Measurements from ENCODE around the gene PLCB1. TPM values are rescaled to one million over a fixed set of nuclear protein-coding genes. Genes with fewer than 3 reads are reported as not detected.

Gene PLCB1
- total and polyA plus RNA-seq, 10 of the 15 experiments (the other 5 are each of a cell fraction or from before 2014, with no cell fraction given): 0.05 to 5.3 (median 0.17) TPM; not detected in 1

DNA sequence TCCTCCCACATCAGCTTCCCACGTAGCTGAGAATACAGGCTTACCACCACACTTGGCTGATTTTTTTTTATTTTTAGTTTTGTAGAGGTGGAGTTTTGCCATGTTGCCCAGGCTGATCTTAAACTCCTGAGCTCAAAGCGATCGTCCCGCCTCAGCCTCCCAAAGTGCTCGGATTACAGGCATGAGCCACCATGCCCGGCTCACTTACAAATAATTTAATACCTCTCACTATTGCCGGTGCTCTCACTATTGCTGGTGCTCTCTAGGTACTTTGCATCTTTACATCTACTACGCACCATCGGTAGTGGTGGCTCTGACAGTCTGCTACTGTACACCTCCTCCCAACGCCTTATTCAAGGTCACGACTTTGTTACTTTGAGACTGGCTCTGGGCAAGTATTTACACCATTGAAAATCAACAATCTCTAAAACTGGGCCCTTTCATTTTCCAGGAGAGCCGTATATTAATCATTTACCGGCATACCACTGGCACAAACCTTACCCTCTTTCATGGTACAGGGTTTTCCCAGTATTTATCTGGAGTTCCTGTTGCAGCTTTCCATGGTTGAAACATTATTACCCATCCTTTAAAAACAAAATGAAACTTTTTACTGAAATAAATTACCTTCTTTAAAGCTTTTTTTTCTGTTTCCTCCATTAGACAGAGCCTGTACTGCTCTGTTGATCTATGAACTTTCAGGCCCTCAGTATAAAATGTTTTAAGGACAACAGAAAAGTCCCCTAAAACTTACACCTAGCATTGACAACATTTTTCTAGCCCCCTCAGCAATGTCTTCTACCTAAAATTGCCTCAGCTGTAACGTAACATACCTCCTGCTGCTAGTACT, 677.3 kb downstream of the PLCB1 start:
- POLR2A ChIA-PET: no interaction called here

More for the DNA sequence above, 677.3 kb downstream of the PLCB1 start:
- RAD21 ChIA-PET (ENCODE audit: unreplicated experiment): no interaction called here
- SMC1A ChIA-PET (ENCODE audit: uncharacterized antibody, unreplicated experiment): no interaction called here
- BruUV-seq (replicated peaks): no TSS peak
- intact Hi-C loops (cut with micrococcal nuclease; ENCODE audit: unreplicated experiment): no loop called here
- H3K27me3 ChIP-seq (replicated peaks in 1 of 2; ENCODE audit: control insufficient read depth in 2 of 2, insufficient read depth in 2 of 2, low read length in 1 of 2): no peaks in the 10 kb centered on the region
- H3K4me1 ChIP-seq (ENCODE audit: control insufficient read depth, insufficient read depth, low read length): no peaks in the 10 kb centered on the region
- no peak overlapping the region for H3K4me3 ChIP-seq
- H3K9ac ChIP-seq (ENCODE audit: control insufficient read depth, insufficient read depth, low read length): no peak overlapping the region
- in situ Hi-C loops (cut with MboI): no loop called here
- H3K79me2 ChIP-seq (ENCODE audit: control insufficient read depth, insufficient read depth, low read length): no peaks in the 10 kb centered on the region
- DNase-seq (ENCODE audit: low read depth, low spot score) (no peak), FAIRE-seq (no peak), ATAC-seq (no peak)
- no peak overlapping the region for H3K4me2 ChIP-seq (ENCODE audit: control insufficient read depth, insufficient read depth)
- H2AFZ ChIP-seq (ENCODE audit: control insufficient read depth, low read depth, low read length): no peak overlapping the region
- no peak for TF ChIP-seq JUNB (IDR thresholded peaks at IDR 0.05)
- no peak for TF ChIP-seq HCFC1 (IDR thresholded peaks at IDR 0.05; ENCODE audit: low read length)
- TF ChIP-seq MYC (IDR thresholded peaks at IDR 0.05; ENCODE audit: insufficient read depth, insufficient read length, insufficient replicate concordance, low read length, severe bottlenecking): no peak
- TF ChIP-seq, protein P1, sequence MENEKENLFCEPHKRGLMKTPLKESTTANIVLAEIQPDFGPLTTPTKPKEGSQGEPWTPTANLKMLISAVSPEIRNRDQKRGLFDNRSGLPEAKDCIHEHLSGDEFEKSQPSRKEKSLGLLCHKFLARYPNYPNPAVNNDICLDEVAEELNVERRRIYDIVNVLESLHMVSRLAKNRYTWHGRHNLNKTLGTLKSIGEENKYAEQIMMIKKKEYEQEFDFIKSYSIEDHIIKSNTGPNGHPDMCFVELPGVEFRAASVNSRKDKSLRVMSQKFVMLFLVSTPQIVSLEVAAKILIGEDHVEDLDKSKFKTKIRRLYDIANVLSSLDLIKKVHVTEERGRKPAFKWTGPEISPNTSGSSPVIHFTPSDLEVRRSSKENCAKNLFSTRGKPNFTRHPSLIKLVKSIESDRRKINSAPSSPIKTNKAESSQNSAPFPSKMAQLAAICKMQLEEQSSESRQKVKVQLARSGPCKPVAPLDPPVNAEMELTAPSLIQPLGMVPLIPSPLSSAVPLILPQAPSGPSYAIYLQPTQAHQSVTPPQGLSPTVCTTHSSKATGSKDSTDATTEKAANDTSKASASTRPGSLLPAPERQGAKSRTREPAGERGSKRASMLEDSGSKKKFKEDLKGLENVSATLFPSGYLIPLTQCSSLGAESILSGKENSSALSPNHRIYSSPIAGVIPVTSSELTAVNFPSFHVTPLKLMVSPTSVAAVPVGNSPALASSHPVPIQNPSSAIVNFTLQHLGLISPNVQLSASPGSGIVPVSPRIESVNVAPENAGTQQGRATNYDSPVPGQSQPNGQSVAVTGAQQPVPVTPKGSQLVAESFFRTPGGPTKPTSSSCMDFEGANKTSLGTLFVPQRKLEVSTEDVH (IDR thresholded peaks at IDR 0.05; ENCODE audit: low read depth, partially characterized antibody): no peak
- TF ChIP-seq BCL11A (IDR thresholded peaks at IDR 0.05; ENCODE audit: low read depth, low read length): no peak
- TF ChIP-seq ZNF24 (IDR thresholded peaks at IDR 0.05): no peak
- no peak for TF ChIP-seq MXI1 (IDR thresholded peaks at IDR 0.05; ENCODE audit: low read depth, low read length)
- TF ChIP-seq SMC3 (IDR thresholded peaks at IDR 0.05; ENCODE audit: borderline replicate concordance, low read length): no peak
- CTCF ChIA-PET: no interaction called here
- no peaks in the 10 kb centered on the region for H4K20me1 ChIP-seq (ENCODE audit: control insufficient read depth, insufficient read depth)
- H3K9me3 ChIP-seq (replicated peaks; ENCODE audit: control insufficient read depth, insufficient read depth, low read length): no peaks in the 10 kb centered on the region
- WGBS (ENCODE audit: insufficient coverage, insufficient replicate concordance, low lambda C conversion rate, missing lambda C conversion rate): 39% methylated on average over 14 of the region's 14 CpGs
- H3K27ac ChIP-seq (ENCODE audit: control insufficient read depth, insufficient read depth): no peak overlapping the region
- H3K36me3 ChIP-seq (ENCODE audit: control insufficient read depth in 2 of 2, insufficient read depth in 2 of 2, low read length in 1 of 2): no peaks in the 10 kb centered on the region
